ENCODE data around the gene KNTC1.
"Not testable (repeated sequence)": the region's sequence is repeated elsewhere in the genome, so short reads cannot be mapped to it uniquely, and the experiment has no call there.

Gene KNTC1, protein sequence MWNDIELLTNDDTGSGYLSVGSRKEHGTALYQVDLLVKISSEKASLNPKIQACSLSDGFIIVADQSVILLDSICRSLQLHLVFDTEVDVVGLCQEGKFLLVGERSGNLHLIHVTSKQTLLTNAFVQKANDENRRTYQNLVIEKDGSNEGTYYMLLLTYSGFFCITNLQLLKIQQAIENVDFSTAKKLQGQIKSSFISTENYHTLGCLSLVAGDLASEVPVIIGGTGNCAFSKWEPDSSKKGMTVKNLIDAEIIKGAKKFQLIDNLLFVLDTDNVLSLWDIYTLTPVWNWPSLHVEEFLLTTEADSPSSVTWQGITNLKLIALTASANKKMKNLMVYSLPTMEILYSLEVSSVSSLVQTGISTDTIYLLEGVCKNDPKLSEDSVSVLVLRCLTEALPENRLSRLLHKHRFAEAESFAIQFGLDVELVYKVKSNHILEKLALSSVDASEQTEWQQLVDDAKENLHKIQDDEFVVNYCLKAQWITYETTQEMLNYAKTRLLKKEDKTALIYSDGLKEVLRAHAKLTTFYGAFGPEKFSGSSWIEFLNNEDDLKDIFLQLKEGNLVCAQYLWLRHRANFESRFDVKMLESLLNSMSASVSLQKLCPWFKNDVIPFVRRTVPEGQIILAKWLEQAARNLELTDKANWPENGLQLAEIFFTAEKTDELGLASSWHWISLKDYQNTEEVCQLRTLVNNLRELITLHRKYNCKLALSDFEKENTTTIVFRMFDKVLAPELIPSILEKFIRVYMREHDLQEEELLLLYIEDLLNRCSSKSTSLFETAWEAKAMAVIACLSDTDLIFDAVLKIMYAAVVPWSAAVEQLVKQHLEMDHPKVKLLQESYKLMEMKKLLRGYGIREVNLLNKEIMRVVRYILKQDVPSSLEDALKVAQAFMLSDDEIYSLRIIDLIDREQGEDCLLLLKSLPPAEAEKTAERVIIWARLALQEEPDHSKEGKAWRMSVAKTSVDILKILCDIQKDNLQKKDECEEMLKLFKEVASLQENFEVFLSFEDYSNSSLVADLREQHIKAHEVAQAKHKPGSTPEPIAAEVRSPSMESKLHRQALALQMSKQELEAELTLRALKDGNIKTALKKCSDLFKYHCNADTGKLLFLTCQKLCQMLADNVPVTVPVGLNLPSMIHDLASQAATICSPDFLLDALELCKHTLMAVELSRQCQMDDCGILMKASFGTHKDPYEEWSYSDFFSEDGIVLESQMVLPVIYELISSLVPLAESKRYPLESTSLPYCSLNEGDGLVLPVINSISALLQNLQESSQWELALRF (N-terminal part only)

DNA sequence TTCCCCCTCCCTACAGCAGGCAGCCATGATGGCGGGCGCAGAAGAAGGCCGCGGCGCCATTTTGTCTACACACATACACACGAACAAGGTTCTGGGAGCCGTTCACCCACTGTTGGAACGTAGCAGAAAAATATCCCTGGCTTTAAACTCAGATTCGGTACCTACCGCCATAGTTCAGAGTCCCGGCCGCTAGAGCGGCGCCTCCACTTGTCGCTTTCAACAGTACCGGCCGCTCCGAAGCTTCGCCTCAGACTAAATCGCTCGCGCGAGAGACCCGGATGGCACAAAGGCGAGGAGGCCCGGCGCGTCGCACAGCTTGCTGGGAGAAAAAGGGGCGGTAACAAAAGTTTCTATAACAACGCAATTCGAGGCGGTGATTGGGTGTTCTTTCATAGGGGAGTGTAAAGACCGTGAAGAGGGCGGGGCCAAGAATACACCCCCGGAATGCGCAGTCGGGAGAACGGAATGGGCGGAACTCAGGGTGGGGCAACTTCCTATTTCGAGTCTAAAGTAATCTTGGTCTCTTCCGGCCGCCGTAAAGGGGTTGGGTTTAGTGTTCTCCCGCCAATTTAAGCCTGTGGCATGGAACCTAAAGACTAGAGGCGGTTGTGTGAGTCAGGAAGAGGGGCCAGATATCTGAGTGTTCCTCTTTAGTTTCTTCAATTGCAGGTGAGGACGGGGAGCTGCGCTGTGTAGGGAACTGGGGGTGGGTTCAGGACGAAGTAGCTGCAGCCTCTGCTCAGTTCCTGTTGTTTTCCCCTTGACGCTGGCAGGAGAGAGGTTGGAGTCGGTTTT is at the start of gene KNTC1, which contains the start of gene RSRC2:
KNTC1 (plus strand) TSS at position 567 of the 795 bp plus-strand sequence. CDS start 2,815 bp downstream, outside the sequence.
RSRC2 (minus strand) TSS at position 254 of the 795 bp plus-strand sequence; CDS start at position 171, 83 bp downstream.
- Histone ChIP-seq H3K27me3 (ENCODE audit: control insufficient read depth in 1 of 2, insufficient read depth in 2 of 2, low read length in 2 of 2) (no peaks in the 10 kb centered on the region), H3K9me3 (ENCODE audit: control insufficient read depth in 2 of 2, low read length in 2 of 2) (no peaks in the 10 kb centered on the region), H3K27ac (ENCODE audit: low read length) (peak within 1 kb of the TSS; percentile 97), H3K9ac (ENCODE audit: low read length in 2 of 2) (peak within 1 kb of the TSS; percentile 100), H3K4me3 (ENCODE audit: low read length in 2 of 2) (peak within 1 kb of the TSS; percentile 88 to 98), H3K4me1 (ENCODE audit: control insufficient read depth, insufficient read depth, low read length) (peaks cover 20% of the 10 kb centered on the region), H3K36me3 (ENCODE audit: control insufficient read depth in 2 of 2, insufficient read depth in 2 of 2, low read length in 2 of 2) (peaks cover 5 to 6% of the 10 kb centered on the region in 2 donors)

DNA sequence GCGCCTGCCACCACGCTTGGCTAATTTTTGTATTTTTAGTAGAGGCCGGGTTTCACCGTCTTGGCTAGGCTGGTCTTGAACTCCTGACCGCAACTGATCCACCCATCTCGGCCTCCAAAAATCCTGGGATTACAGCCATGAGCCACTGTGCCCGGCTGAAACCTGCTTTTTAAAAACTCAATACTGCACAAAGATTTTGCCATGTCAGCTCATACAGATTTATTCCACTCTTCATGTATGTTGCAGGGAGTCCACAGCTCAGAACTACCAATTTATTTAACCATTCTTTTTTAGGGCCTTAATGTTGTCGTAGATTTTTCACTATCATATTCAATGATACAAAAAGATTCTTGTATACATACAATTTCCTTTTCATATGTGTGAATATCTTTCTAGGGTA is 46.3 kb upstream of the KNTC1 start:
- H3K36me3 ChIP-seq (ENCODE audit: control insufficient read depth in 2 of 2, insufficient read depth in 2 of 2, low read length in 2 of 2) = peaks cover 38 to 53% of the 10 kb centered on the region in 2 donors

DNA sequence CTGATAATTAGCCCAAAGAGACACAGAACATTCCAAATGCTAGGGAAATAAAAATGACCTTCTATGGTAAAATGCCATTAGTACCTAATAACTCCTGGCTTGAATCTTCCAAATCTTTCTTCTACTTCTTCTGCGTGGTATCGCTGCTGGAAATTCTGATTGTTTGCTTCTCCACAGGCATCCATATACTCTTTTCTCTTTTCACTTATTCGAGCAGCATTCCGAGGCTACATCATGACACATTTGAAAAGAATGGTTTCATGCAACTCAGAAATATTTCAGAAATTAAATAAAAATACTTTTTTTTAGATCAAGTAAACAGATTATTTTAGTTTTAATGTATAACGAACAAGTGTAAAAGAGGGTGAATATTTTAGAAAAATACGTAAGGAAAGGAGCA is 45.2 kb upstream of the KNTC1 start:
- no peaks in the 10 kb centered on the region for H3K4me1 ChIP-seq (ENCODE audit: control insufficient read depth, insufficient read depth, low read length)
- no peak overlapping the region for H3K4me3 ChIP-seq (ENCODE audit: low read length in 2 of 2)
- peaks cover 36 to 53% of the 10 kb centered on the region in 2 donors for H3K36me3 ChIP-seq (ENCODE audit: control insufficient read depth in 2 of 2, insufficient read depth in 2 of 2, low read length in 2 of 2)
- H3K9ac ChIP-seq (ENCODE audit: low read length in 2 of 2) = no peak overlapping the region
- no peaks in the 10 kb centered on the region for H3K27me3 ChIP-seq (ENCODE audit: control insufficient read depth in 1 of 2, insufficient read depth in 2 of 2, low read length in 2 of 2)
- no peak overlapping the region for H3K27ac ChIP-seq (ENCODE audit: low read length)
- no peaks in the 10 kb centered on the region for H3K9me3 ChIP-seq (ENCODE audit: control insufficient read depth in 2 of 2, low read length in 2 of 2)

More for the DNA sequence above, 46.3 kb upstream of the KNTC1 start:
- Histone ChIP-seq H3K4me1 (ENCODE audit: control insufficient read depth, insufficient read depth, low read length) (no peaks in the 10 kb centered on the region), H3K27me3 (ENCODE audit: control insufficient read depth in 1 of 2, insufficient read depth in 2 of 2, low read length in 2 of 2) (no peaks in the 10 kb centered on the region), H3K27ac (ENCODE audit: low read length) (no peak overlapping the region), H3K9ac (ENCODE audit: low read length in 2 of 2) (no peak overlapping the region), H3K9me3 (ENCODE audit: control insufficient read depth in 2 of 2, low read length in 2 of 2) (no peaks in the 10 kb centered on the region), H3K4me3 (ENCODE audit: low read length in 2 of 2) (no peak overlapping the region)

DNA sequence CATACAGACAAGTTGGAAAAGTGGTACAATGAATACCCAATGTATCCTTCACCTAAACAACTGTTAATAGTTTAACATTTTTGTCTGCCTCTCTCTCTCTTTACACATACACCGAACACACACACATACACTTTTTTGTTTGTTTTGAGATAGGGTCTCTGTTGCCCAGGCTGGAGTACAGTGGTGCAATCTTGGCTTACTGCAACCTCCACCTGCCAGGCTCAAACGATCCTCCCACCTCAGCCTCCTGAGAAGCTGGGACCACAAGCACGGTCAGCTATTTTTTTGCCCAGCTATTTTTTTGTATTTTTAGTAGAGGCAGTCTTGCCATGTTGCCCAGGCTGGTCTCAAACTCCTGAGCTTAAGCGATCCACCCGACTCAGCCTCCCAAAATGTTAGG is 43.1 kb upstream of the KNTC1 start:
- H3K9me3 ChIP-seq (ENCODE audit: control insufficient read depth in 2 of 2, low read length in 2 of 2) = no peaks in the 10 kb centered on the region
- no peak overlapping the region for H3K4me3 ChIP-seq (ENCODE audit: low read length in 2 of 2)
- H3K27me3 ChIP-seq (ENCODE audit: control insufficient read depth in 1 of 2, insufficient read depth in 2 of 2, low read length in 2 of 2) = no peaks in the 10 kb centered on the region
- H3K9ac ChIP-seq (ENCODE audit: low read length in 2 of 2) = no peak overlapping the region
- peaks cover 34 to 55% of the 10 kb centered on the region in 2 donors for H3K36me3 ChIP-seq (ENCODE audit: control insufficient read depth in 2 of 2, insufficient read depth in 2 of 2, low read length in 2 of 2)
- no peak overlapping the region for H3K27ac ChIP-seq (ENCODE audit: low read length)
- H3K4me1 ChIP-seq (ENCODE audit: control insufficient read depth, insufficient read depth, low read length) = no peaks in the 10 kb centered on the region

DNA sequence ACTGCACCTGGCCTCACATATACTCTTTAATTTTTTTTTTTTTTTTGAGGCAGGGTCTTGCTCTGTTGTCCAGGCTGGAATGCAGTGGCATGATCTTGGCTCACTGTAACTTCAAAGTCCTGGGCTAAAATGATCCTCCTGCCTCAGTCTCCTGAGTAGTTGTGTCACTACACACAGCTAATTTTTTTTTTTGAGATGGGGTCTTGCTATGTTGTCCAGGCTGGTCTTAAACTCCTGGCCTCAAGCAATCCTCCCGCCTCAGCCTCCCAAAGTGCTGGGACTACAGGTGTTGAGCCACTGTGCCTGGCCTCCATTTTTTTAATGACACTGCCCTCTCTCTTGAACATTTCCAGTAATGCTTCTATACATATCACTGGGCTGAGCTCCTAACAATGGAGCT is 42.7 kb upstream of the KNTC1 start:
- not testable (repeated sequence) for H3K27ac ChIP-seq (ENCODE audit: low read length); H3K9ac ChIP-seq (ENCODE audit: low read length in 2 of 2); H3K4me1 ChIP-seq (ENCODE audit: control insufficient read depth, insufficient read depth, low read length); H3K9me3 ChIP-seq (ENCODE audit: control insufficient read depth in 2 of 2, low read length in 2 of 2); H3K27me3 ChIP-seq (ENCODE audit: control insufficient read depth in 1 of 2, insufficient read depth in 2 of 2, low read length in 2 of 2); H3K4me3 ChIP-seq (ENCODE audit: low read length in 2 of 2)
- peaks cover 38 to 59% of the 10 kb centered on the region in 2 donors for H3K36me3 ChIP-seq (ENCODE audit: control insufficient read depth in 2 of 2, insufficient read depth in 2 of 2, low read length in 2 of 2)

DNA sequence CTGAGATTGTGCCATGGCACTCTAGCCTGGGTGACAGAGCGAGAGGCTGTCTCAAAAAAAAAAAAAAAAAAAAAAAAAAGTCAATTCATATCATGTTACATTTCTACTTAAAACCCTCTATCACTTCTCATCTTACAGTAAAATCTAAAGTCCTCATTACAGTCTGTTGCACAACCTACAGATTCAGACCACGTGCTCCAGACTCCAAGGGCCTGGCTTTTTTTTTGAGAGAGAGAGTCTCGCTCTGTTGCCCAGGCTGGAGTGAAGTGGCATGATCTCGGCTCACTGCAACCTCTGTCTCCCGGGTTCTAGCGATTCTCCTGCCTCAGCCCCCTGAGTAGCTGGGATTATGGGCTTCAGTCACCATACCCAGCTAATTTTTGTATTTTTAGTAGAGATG is 40.7 kb upstream of the KNTC1 start:
- not testable (repeated sequence) for H3K27me3 ChIP-seq (ENCODE audit: control insufficient read depth in 1 of 2, insufficient read depth in 2 of 2, low read length in 2 of 2); H3K27ac ChIP-seq (ENCODE audit: low read length); H3K4me3 ChIP-seq (ENCODE audit: low read length in 2 of 2); H3K4me1 ChIP-seq (ENCODE audit: control insufficient read depth, insufficient read depth, low read length); H3K9me3 ChIP-seq (ENCODE audit: control insufficient read depth in 2 of 2, low read length in 2 of 2); H3K9ac ChIP-seq (ENCODE audit: low read length in 2 of 2)
- peaks cover 38 to 62% of the 10 kb centered on the region in 2 donors for H3K36me3 ChIP-seq (ENCODE audit: control insufficient read depth in 2 of 2, insufficient read depth in 2 of 2, low read length in 2 of 2)

DNA sequence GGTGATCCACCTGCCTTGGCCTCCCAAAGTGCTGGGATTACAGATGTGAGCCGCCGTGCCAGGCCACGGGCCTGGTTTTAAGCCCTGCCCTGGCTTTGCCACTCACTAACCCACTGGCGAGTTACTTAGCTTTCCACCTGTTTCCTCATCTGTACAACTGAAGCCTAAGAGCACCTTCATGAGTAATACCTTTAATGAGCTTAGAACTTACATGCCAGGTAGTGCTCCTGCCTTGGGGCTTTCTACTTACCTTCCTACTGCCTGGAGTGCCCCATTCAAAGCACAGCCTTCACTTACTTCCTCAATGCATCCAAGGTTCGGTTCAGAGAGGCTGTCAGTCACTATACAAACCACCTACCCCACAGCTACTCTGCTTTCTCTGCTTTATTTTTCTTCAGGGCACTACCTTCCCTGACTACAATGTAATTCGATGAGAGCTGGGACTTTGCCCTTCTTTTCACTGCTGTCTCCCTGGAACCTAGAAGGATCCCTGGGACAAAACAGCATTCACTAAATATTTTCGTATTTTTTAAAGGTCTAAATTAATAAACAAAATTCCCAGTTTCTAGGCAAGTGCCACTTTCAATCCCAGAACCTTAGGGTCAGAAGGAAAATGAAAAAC is 40.1 kb upstream of the KNTC1 start:
- no peak overlapping the region for H3K27ac ChIP-seq (ENCODE audit: low read length)
- peaks cover 41 to 61% of the 10 kb centered on the region in 2 donors for H3K36me3 ChIP-seq (ENCODE audit: control insufficient read depth in 2 of 2, insufficient read depth in 2 of 2, low read length in 2 of 2)
- no peak overlapping the region for H3K9ac ChIP-seq (ENCODE audit: low read length in 2 of 2)
- no peaks in the 10 kb centered on the region for H3K9me3 ChIP-seq (ENCODE audit: control insufficient read depth in 2 of 2, low read length in 2 of 2)
- H3K4me3 ChIP-seq (ENCODE audit: low read length in 2 of 2) = no peak overlapping the region
- no peaks in the 10 kb centered on the region for H3K4me1 ChIP-seq (ENCODE audit: control insufficient read depth, insufficient read depth, low read length)
- no peaks in the 10 kb centered on the region for H3K27me3 ChIP-seq (ENCODE audit: control insufficient read depth in 1 of 2, insufficient read depth in 2 of 2, low read length in 2 of 2)

DNA sequence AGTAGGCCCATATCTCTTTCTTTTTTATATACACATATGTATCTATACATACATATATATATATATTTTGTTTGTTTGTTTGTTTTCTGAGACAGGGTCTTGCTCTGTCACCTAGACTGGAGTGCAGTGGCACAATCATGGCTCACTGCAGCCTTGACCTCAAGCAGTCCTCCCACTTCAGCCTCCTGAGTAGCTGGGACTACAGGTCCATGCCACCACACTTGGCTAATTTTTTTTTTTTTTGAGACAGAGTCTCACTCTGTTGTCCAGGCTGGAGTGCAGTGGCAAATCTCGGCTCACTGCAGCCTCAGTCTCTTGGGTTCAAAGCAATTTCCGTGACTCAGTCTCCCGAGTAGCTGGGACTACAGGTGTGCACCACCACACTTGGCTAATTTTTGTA is 39.2 kb upstream of the KNTC1 start:
- H3K9me3 ChIP-seq (ENCODE audit: control insufficient read depth in 2 of 2, low read length in 2 of 2); H3K4me3 ChIP-seq (ENCODE audit: low read length in 2 of 2); H3K9ac ChIP-seq (ENCODE audit: low read length in 2 of 2); H3K27ac ChIP-seq (ENCODE audit: low read length); H3K27me3 ChIP-seq (ENCODE audit: control insufficient read depth in 1 of 2, insufficient read depth in 2 of 2, low read length in 2 of 2); H3K4me1 ChIP-seq (ENCODE audit: control insufficient read depth, insufficient read depth, low read length): not testable (repeated sequence)
- H3K36me3 ChIP-seq (ENCODE audit: control insufficient read depth in 2 of 2, insufficient read depth in 2 of 2, low read length in 2 of 2) = peaks cover 45 to 60% of the 10 kb centered on the region in 2 donors

DNA sequence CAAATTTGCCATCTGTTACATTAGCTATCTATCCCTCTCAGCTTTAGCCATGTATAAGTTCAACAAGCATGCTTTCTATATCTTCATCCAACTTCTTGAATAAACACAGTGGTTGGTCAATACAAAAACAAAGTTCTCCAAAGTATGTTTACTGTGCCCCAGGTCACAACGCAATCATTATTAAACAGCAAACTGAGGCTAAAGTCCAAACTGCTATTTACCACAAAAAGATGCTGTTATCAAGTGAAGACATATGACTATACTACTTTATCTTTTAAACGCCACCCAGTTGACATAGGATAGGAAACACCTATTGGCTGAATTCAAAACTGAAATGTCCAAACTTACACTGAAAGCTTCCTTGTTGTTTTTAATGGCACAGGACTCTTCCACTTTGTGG is 38.0 kb upstream of the KNTC1 start:
- no peaks in the 10 kb centered on the region for H3K27me3 ChIP-seq (ENCODE audit: control insufficient read depth in 1 of 2, insufficient read depth in 2 of 2, low read length in 2 of 2)
- H3K9me3 ChIP-seq (ENCODE audit: control insufficient read depth in 2 of 2, low read length in 2 of 2) = no peaks in the 10 kb centered on the region
- H3K27ac ChIP-seq (ENCODE audit: low read length) = no peak overlapping the region
- H3K4me3 ChIP-seq (ENCODE audit: low read length in 2 of 2) = no peak overlapping the region
- peaks cover 44 to 58% of the 10 kb centered on the region in 2 donors for H3K36me3 ChIP-seq (ENCODE audit: control insufficient read depth in 2 of 2, insufficient read depth in 2 of 2, low read length in 2 of 2)
- H3K9ac ChIP-seq (ENCODE audit: low read length in 2 of 2) = no peak overlapping the region
- H3K4me1 ChIP-seq (ENCODE audit: control insufficient read depth, insufficient read depth, low read length) = no peaks in the 10 kb centered on the region
